ENCODE measurements around the gene IGSF9B.

The IGSF9B gene

DNA sequence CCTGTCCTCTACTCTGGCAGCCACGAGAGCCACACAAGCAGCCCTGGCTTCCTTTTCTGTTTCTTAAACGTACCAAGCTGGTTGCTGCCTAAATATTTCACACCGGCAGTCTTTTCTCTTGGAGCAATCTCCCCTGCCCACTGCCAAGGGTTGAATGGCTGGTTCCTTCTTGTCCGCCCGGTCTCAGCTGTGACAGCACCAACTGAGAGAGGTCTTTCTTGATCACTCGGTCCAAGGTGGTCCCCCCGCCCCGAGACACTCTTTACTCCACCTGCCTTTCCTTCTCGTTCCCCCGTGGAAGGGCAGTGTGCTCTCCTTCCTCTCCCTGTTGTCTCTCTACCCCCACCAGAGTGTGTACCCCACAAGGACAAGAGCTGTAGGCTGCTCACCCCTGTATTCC lies 33.7 kb upstream of the IGSF9B start:
- Histone ChIP-seq H3K27ac (no peak overlapping the region), H3K4me2 (ENCODE audit: low read length) (no peak overlapping the region), H3K4me1 (peaks cover 3% of the 10 kb centered on the region), H3K27me3 (ENCODE audit: control insufficient read depth, insufficient read depth, low read length) (no peaks in the 10 kb centered on the region), H3K36me3 (ENCODE audit: control insufficient read depth, insufficient read depth, low read length) (no peaks in the 10 kb centered on the region), H3K79me2 (no peaks in the 10 kb centered on the region), H2AFZ (no peak overlapping the region), H3K4me3 (ENCODE audit: low read depth, low read length) (no peak overlapping the region), H3K9me3 (ENCODE audit: control insufficient read depth, low read length) (no peaks in the 10 kb centered on the region), H3K9ac (no peak overlapping the region)
- TF ChIP-seq CTCF (IDR thresholded peaks at IDR 0.05) = no peak

- Histone ChIP-seq H3K4me2 (ENCODE audit: low read length) (no peak overlapping the region), H3K9ac (no peak overlapping the region), H3K4me3 (ENCODE audit: low read depth, low read length) (no peak overlapping the region), H2AFZ (no peak overlapping the region), H3K4me1 (peaks cover 3% of the 10 kb centered on the region), H3K27me3 (ENCODE audit: control insufficient read depth, insufficient read depth, low read length) (no peaks in the 10 kb centered on the region), H3K27ac (no peak overlapping the region), H3K9me3 (ENCODE audit: control insufficient read depth, low read length) (no peaks in the 10 kb centered on the region), H3K79me2 (no peaks in the 10 kb centered on the region), H3K36me3 (ENCODE audit: control insufficient read depth, insufficient read depth, low read length) (no peaks in the 10 kb centered on the region)
- no peak for TF ChIP-seq CTCF (IDR thresholded peaks at IDR 0.05)
Observed at GRCh38 chr11:133988686-133989410, 32.1 kb upstream of the IGSF9B start.

DNA sequence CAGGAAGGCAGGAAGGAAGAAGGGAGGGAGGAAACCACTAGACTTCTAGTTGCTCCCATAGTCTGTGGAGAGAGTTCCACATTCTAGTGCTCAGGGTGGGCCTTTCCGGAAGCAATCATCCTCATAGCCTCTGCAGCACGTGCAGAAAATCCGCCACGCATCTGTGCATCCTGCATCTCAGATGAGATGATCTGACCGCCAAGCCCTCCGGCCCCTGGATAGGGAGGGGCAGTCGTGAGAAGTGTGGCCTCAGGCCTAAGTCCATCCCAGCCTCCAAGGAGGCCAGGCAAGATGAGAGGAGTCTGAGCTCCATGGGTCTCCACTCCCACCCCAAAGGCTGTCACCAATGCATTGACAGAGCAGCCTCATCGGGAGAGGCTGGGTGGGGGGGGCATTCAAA lies 30.4 kb upstream of the IGSF9B start:
- Histone ChIP-seq H3K4me1 (peaks cover under 1% of the 10 kb centered on the region), H3K9me3 (ENCODE audit: control insufficient read depth, low read length) (no peaks in the 10 kb centered on the region), H2AFZ (no peak overlapping the region), H3K27ac (no peak overlapping the region), H3K4me2 (ENCODE audit: low read length) (no peak overlapping the region), H3K36me3 (ENCODE audit: control insufficient read depth, insufficient read depth, low read length) (no peaks in the 10 kb centered on the region), H3K4me3 (ENCODE audit: low read depth, low read length) (no peak overlapping the region), H3K79me2 (no peaks in the 10 kb centered on the region), H3K27me3 (ENCODE audit: control insufficient read depth, insufficient read depth, low read length) (no peaks in the 10 kb centered on the region), H3K9ac (no peak overlapping the region)
- no peak for TF ChIP-seq CTCF (IDR thresholded peaks at IDR 0.05)

- no peak overlapping the region for H2AFZ ChIP-seq
- TF ChIP-seq CTCF (IDR thresholded peaks at IDR 0.05) = no peak
- H3K9me3 ChIP-seq (ENCODE audit: control insufficient read depth, low read length) = no peaks in the 10 kb centered on the region
- H3K79me2 ChIP-seq = no peaks in the 10 kb centered on the region
- no peak overlapping the region for H3K9ac ChIP-seq
- no peaks in the 10 kb centered on the region for H3K4me1 ChIP-seq
- H3K36me3 ChIP-seq (ENCODE audit: control insufficient read depth, insufficient read depth, low read length) = no peaks in the 10 kb centered on the region
- no peak overlapping the region for H3K27ac ChIP-seq
- H3K4me2 ChIP-seq (ENCODE audit: low read length) = no peak overlapping the region
- no peaks in the 10 kb centered on the region for H3K27me3 ChIP-seq (ENCODE audit: control insufficient read depth, insufficient read depth, low read length)
- no peak overlapping the region for H3K4me3 ChIP-seq (ENCODE audit: low read depth, low read length)
Observed at GRCh38 chr11:133985981-133986944, 29.5 kb upstream of the IGSF9B start.
